Thymus (tissue), 11 donors: ENCODE results near the gene KAZN. TPM values are rescaled to one million over a fixed set of nuclear protein-coding genes. Genes with fewer than 3 reads are reported as not detected.
A peak's percentile ranks its signal among the peaks of the same experiment; 100 is the strongest.

Experiments used
- DNase-seq, 9 donors: peaks; one replicate each; pipeline ENCODE4 v3.0.0-alpha.2; 2013; ENCODE audit warnings: low spot score in 9 of 9, low read depth in 6 of 9, missing footprints in 1 of 9
- H3K27ac ChIP-seq, 2 donors: one replicate each; pipeline ENCODE4 v1.5.1; 2013; ENCODE audit warnings: control low read depth in 1 of 2, low read depth in 1 of 2, low read length in 1 of 2, mild to moderate bottlenecking in 1 of 2, moderate library complexity in 1 of 2
- H3K27me3 ChIP-seq, 2 donors: one replicate each; pipeline ENCODE4 v1.5.1; 2013; ENCODE audit warnings: low read length in 1 of 2; ENCODE audit not compliant: control insufficient read depth in 2 of 2, insufficient read depth in 1 of 2
- H3K36me3 ChIP-seq, 2 donors: one replicate each; pipeline ENCODE4 v1.5.1; 2013; ENCODE audit warnings: low read length in 1 of 2, mild to moderate bottlenecking in 1 of 2, moderate library complexity in 1 of 2; ENCODE audit not compliant: control insufficient read depth in 2 of 2, insufficient read depth in 2 of 2
- H3K4me1 ChIP-seq, 2 donors: one replicate each; pipeline ENCODE4 v1.5.1; 2013; ENCODE audit warnings: low read length in 2 of 2; ENCODE audit not compliant: control insufficient read depth in 2 of 2, insufficient read depth in 2 of 2
- H3K4me3 ChIP-seq, 2 donors: one replicate each; pipeline ENCODE4 v1.5.1; 2013; ENCODE audit warnings: low read length in 2 of 2, control low read depth in 1 of 2, mild to moderate bottlenecking in 1 of 2
- H3K9me3 ChIP-seq, 2 donors: one replicate each; pipeline ENCODE4 v1.5.1; 2013; ENCODE audit warnings: low read length in 1 of 2, mild to moderate bottlenecking in 1 of 2; ENCODE audit not compliant: control insufficient read depth in 2 of 2, insufficient read depth in 1 of 2
- WGBS: extraction: QIAGEN DNeasy Blood & Tissue Kit; methylation state at CpG from one replicate; pipeline ENCODE4 v1.1.7; 2013; 5-methylcytosine and 5-hydroxymethylcytosine counted together
- polyA plus RNA-seq: library from polyadenylated mRNA; stranded (reverse); fragments of 200-250 nt; gene quantifications from one replicate; pipeline ENCODE4 v1.2.3, GENCODE V29; 2013
- total RNA-seq: library from RNA; stranded (reverse); fragments of 120-200 nt; gene quantifications from one replicate; pipeline ENCODE4 v1.2.4, GENCODE V29; 2013
- donor health status: healthy.

KAZN gene
- total and polyA plus RNA-seq, 2 donors, result 1.3 to 5.7 TPM

- 70% methylated on average over 1 of the region's 1 CpG for WGBS
- no peak overlapping the region for H3K27ac ChIP-seq
- no peaks in the 10 kb centered on the region for H3K4me1 ChIP-seq
- H3K27me3 ChIP-seq, result no peaks in the 10 kb centered on the region
- DNase-seq, result no peak
- H3K36me3 ChIP-seq, result no peaks in the 10 kb centered on the region
- no peak overlapping the region for H3K4me3 ChIP-seq
- no peaks in the 10 kb centered on the region for H3K9me3 ChIP-seq
Measured at GRCh38 chr1:14654554-14654953, 56.1 kb downstream of the KAZN start.

- no peak overlapping the region for H3K27ac ChIP-seq
- H3K27me3 ChIP-seq, result no peaks in the 10 kb centered on the region
- no peaks in the 10 kb centered on the region for H3K9me3 ChIP-seq
- WGBS, result 94% methylated on average over 7 of the region's 7 CpGs
- H3K4me1 ChIP-seq, result no peaks in the 10 kb centered on the region
- no peak for DNase-seq
- no peaks in the 10 kb centered on the region for H3K36me3 ChIP-seq
- H3K4me3 ChIP-seq, result no peak overlapping the region
Measured at GRCh38 chr1:14655385-14655784, 56.9 kb downstream of the KAZN start.

- no peak for DNase-seq
- Histone ChIP-seq H3K27ac (no peak overlapping the region), H3K9me3 (no peaks in the 10 kb centered on the region), H3K27me3 (no peaks in the 10 kb centered on the region), H3K4me3 (no peak overlapping the region), H3K4me1 (peaks cover 0 to 3% of the 10 kb centered on the region in 2 donors), H3K36me3 (no peaks in the 10 kb centered on the region)
- 94% methylated on average over 13 of the region's 13 CpGs for WGBS
Measured at GRCh38 chr1:14656384-14656937, 58.0 kb downstream of the KAZN start.

- no peak for DNase-seq
Measured at GRCh38 chr1:14658642-14659041, 60.2 kb downstream of the KAZN start.

GRCh38 chr1:14659913-14660312, 61.4 kb downstream of the KAZN start:
- 98% methylated on average over 11 of the region's 11 CpGs for WGBS

More at GRCh38 chr1:14658642-14659041, 60.2 kb downstream of the KAZN start:
- Histone ChIP-seq H3K36me3 (no peaks in the 10 kb centered on the region), H3K4me1 (peaks cover 0 to 3% of the 10 kb centered on the region in 2 donors), H3K4me3 (no peak overlapping the region), H3K27ac (no peak overlapping the region), H3K27me3 (no peaks in the 10 kb centered on the region), H3K9me3 (no peaks in the 10 kb centered on the region)
- WGBS, result 95% methylated on average over 6 of the region's 6 CpGs

GRCh38 chr1:14660801-14661200, 62.3 kb downstream of the KAZN start:
- peak in 2 of 9 donors; percentile 14 to 28 for DNase-seq
- H3K4me1 ChIP-seq, result peaks cover 0 to 3% of the 10 kb centered on the region in 2 donors
- no peak overlapping the region for H3K4me3 ChIP-seq
- no peaks in the 10 kb centered on the region for H3K36me3 ChIP-seq
- no peak overlapping the region for H3K27ac ChIP-seq
- WGBS, result 24% methylated on average over 8 of the region's 8 CpGs
- no peaks in the 10 kb centered on the region for H3K27me3 ChIP-seq
- H3K9me3 ChIP-seq, result no peaks in the 10 kb centered on the region

More at GRCh38 chr1:14659913-14660312, 61.4 kb downstream of the KAZN start:
- Histone ChIP-seq H3K4me1 (peaks cover 0 to 3% of the 10 kb centered on the region in 2 donors), H3K9me3 (no peaks in the 10 kb centered on the region), H3K36me3 (no peaks in the 10 kb centered on the region), H3K4me3 (no peak overlapping the region), H3K27me3 (no peaks in the 10 kb centered on the region), H3K27ac (no peak overlapping the region)
- DNase-seq, result no peak

GRCh38 chr1:14661222-14661621, 62.7 kb downstream of the KAZN start:
- Histone ChIP-seq H3K27me3 (no peaks in the 10 kb centered on the region), H3K36me3 (no peaks in the 10 kb centered on the region), H3K4me1 (peaks cover 0 to 3% of the 10 kb centered on the region in 2 donors), H3K4me3 (no peak overlapping the region), H3K9me3 (no peaks in the 10 kb centered on the region), H3K27ac (no peak overlapping the region)
- no peak for DNase-seq
- WGBS, result 94% methylated on average over 2 of the region's 2 CpGs

GRCh38 chr1:14662116-14662515, 63.6 kb downstream of the KAZN start:
- no peak for DNase-seq
- Histone ChIP-seq H3K27ac (no peak overlapping the region), H3K9me3 (no peaks in the 10 kb centered on the region), H3K4me3 (no peak overlapping the region), H3K27me3 (no peaks in the 10 kb centered on the region), H3K4me1 (peaks cover 0 to 3% of the 10 kb centered on the region in 2 donors), H3K36me3 (no peaks in the 10 kb centered on the region)
- 93% methylated on average over 9 of the region's 9 CpGs for WGBS

GRCh38 chr1:14663773-14664172, 65.3 kb downstream of the KAZN start:
- peaks cover 0 to 3% of the 10 kb centered on the region in 2 donors for H3K4me1 ChIP-seq
- no peaks in the 10 kb centered on the region for H3K9me3 ChIP-seq
- no peaks in the 10 kb centered on the region for H3K36me3 ChIP-seq
- DNase-seq, result no peak
- H3K27me3 ChIP-seq, result no peaks in the 10 kb centered on the region
- WGBS, result 97% methylated on average over 6 of the region's 6 CpGs
- no peak overlapping the region for H3K27ac ChIP-seq
- no peak overlapping the region for H3K4me3 ChIP-seq
